GM12864 (cell line): ENCODE measurements around the gene ATXN7.

Source experiments
- DNase-seq: peaks from one replicate; pipeline ENCODE4 v3.0.0-alpha.2; 2011; ENCODE audit warnings: low read depth
- H3K4me3 ChIP-seq: 2 replicates; pipeline ENCODE4 v1.5.1; 2011; ENCODE audit warnings: mild to moderate bottlenecking, low read depth, low read length, control low read depth
- TF ChIP-seq, protein P1 (sequence below): IDR thresholded peaks from 2 replicates; pipeline ENCODE4 v1.5.1; 2011; ENCODE audit warnings: low read depth, mild to moderate bottlenecking, moderate library complexity, low read length, control low read depth, inconsistent platforms; ENCODE audit errors: missing control alignments

Gene ATXN7

DNA sequence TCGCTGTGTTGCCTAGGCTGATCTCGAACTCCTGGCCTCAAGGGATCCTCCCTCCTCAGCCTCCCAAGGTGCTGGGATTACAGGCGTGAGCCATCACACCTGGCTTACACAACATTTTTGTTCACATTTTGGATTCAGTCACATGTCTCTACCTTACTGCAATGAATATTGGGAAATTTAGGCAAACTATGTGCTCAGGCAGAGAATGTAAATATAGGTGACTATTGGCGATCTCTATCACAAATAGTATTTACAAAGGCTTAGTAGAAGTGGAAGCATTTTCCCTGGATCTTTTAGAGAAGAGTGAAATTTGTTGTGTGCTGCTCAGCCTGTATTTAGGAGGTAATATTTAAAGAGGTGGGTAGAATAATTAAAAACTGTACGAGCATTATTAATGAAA is 27.9 kb downstream of the ATXN7 start:
- no peak overlapping the region for H3K4me3 ChIP-seq
- no peak for DNase-seq
- TF ChIP-seq, protein P1, sequence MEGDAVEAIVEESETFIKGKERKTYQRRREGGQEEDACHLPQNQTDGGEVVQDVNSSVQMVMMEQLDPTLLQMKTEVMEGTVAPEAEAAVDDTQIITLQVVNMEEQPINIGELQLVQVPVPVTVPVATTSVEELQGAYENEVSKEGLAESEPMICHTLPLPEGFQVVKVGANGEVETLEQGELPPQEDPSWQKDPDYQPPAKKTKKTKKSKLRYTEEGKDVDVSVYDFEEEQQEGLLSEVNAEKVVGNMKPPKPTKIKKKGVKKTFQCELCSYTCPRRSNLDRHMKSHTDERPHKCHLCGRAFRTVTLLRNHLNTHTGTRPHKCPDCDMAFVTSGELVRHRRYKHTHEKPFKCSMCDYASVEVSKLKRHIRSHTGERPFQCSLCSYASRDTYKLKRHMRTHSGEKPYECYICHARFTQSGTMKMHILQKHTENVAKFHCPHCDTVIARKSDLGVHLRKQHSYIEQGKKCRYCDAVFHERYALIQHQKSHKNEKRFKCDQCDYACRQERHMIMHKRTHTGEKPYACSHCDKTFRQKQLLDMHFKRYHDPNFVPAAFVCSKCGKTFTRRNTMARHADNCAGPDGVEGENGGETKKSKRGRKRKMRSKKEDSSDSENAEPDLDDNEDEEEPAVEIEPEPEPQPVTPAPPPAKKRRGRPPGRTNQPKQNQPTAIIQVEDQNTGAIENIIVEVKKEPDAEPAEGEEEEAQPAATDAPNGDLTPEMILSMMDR, result no peak

- TF ChIP-seq, protein P1, result no peak
- H3K4me3 ChIP-seq, result no peak overlapping the region
- DNase-seq, result no peak
Measured at GRCh38 chr3:63892773-63893352, 29.2 kb downstream of the ATXN7 start.

GRCh38 chr3:63895422-63896189 is 31.9 kb downstream of the ATXN7 start:
- DNase-seq, result no peak
- TF ChIP-seq, protein P1, result no peak

GRCh38 chr3:63896332-63897030 is 32.8 kb downstream of the ATXN7 start:
- TF ChIP-seq, protein P1, result no peak
- H3K4me3 ChIP-seq, result no peak overlapping the region
- DNase-seq, result no peak

More at GRCh38 chr3:63895422-63896189, 31.9 kb downstream of the ATXN7 start:
- no peak overlapping the region for H3K4me3 ChIP-seq

- H3K4me3 ChIP-seq, result no peak overlapping the region
- no peak for DNase-seq
- TF ChIP-seq, protein P1, result no peak
Measured at GRCh38 chr3:63900010-63900409, 36.3 kb downstream of the ATXN7 start.

- H3K4me3 ChIP-seq, result no peak overlapping the region
- TF ChIP-seq, protein P1, result no peak
- DNase-seq, result no peak
Measured at GRCh38 chr3:63900459-63900858, 36.8 kb downstream of the ATXN7 start.
